H1 (cell line): Measurements from ENCODE around the gene SARNP. TPM values are rescaled to one million over a fixed set of nuclear protein-coding genes. Genes with fewer than 3 reads are reported as not detected.

ENCODE experiments used
- CTCF ChIA-PET: fragments of 300-600 bp; sonication (Branson Sonifier 250); formaldehyde crosslinking; loops from one replicate; lab custom pipeline; 2021; ENCODE audit not compliant: partially characterized antibody; lab: Charles Lee
- POLR2A ChIA-PET: fragments of 300-600 bp; sonication (Branson Sonifier 250); formaldehyde crosslinking; loops from one replicate; lab custom pipeline; 2021; ENCODE audit warnings: inconsistent platforms; ENCODE audit not compliant: partially characterized antibody; lab: Charles Lee
- DNase-seq, 2 experiments: peaks; one replicate each; pipeline versions ENCODE4 v3.0.0 to v3.0.0-alpha.2; 2010 to 2022; ENCODE audit warnings: low spot score in 2 of 2, low read depth in 1 of 2, mixed read lengths in 1 of 2
- FAIRE-seq: peaks from 2 replicates; lab custom pipeline; 2011; peaks lifted over from hg19 to GRCh38; lab: Jason Lieb, UNC
- H2AFZ ChIP-seq: 2 replicates; pipeline ENCODE4 v1.8.1; 2012; ENCODE audit warnings: low read length, inconsistent platforms
- H2AK5ac ChIP-seq: 2 replicates; pipeline ENCODE4 v1.6.1; 2013; ENCODE audit warnings: low read depth, low read length
- H2BK120ac ChIP-seq: replicated peaks from 2 replicates; pipeline ENCODE3; 2013; ENCODE audit warnings: low read depth, low read length, inconsistent platforms
- H2BK12ac ChIP-seq: 2 replicates; pipeline ENCODE4 v1.6.1; 2013; ENCODE audit warnings: low read depth, low read length
- H2BK15ac ChIP-seq: 2 replicates; pipeline ENCODE4 v1.6.1; 2013; ENCODE audit warnings: low read length
- H2BK20ac ChIP-seq: 2 replicates; pipeline ENCODE4 v1.6.1; 2013; ENCODE audit warnings: low read length
- H2BK5ac ChIP-seq: 2 replicates; pipeline ENCODE4 v1.6.1; 2013; ENCODE audit warnings: low read depth, low read length
- H3K14ac ChIP-seq: 2 replicates; pipeline ENCODE4 v1.6.1; 2013; ENCODE audit warnings: inconsistent platforms; ENCODE audit not compliant: insufficient read length
- H3K18ac ChIP-seq: 2 replicates; pipeline ENCODE4 v1.6.1; 2013; ENCODE audit warnings: low read length; ENCODE audit errors: extremely low read depth
- H3K23ac ChIP-seq: 2 replicates; pipeline ENCODE4 v1.6.1; 2013; ENCODE audit warnings: inconsistent platforms; ENCODE audit not compliant: insufficient read length
- H3K23me2 ChIP-seq: 2 replicates; pipeline ENCODE4 v1.6.1; 2013; ENCODE audit warnings: low read depth, low read length
- H3K27ac ChIP-seq: 2 replicates; pipeline ENCODE4 v1.6.1; 2011; ENCODE audit warnings: low read depth, low read length, inconsistent platforms
- H3K27me3 ChIP-seq, 4 experiments: replicated peaks in 1 of 4; 1 replicate in 1 of 4; 2 replicates in 3 of 4; pipeline versions ENCODE4 v1.6.1 to v1.8.1; 2011 to 2013; ENCODE audit warnings: low read length in 3 of 4, mild to moderate bottlenecking in 3 of 4, inconsistent platforms in 2 of 4, mixed read lengths in 2 of 4, moderate library complexity in 1 of 4; ENCODE audit not compliant: control insufficient read depth in 3 of 4, insufficient read depth in 3 of 4; ENCODE audit errors: extremely low read depth in 1 of 4
- H3K36me3 ChIP-seq, 4 experiments: 2 replicates each; pipeline versions ENCODE4 v1.6.1 to v1.8.1; 2011 to 2013; ENCODE audit warnings: mild to moderate bottlenecking in 4 of 4, low read length in 3 of 4, moderate library complexity in 2 of 4, control low read depth in 1 of 4, inconsistent platforms in 1 of 4; ENCODE audit not compliant: insufficient read depth in 4 of 4, control insufficient read depth in 2 of 4
- H3K4ac ChIP-seq: replicated peaks from 2 replicates; pipeline ENCODE3; 2013; ENCODE audit warnings: low read length, low read depth, mixed read lengths, inconsistent platforms; ENCODE audit not compliant: insufficient read length
- H3K4me1 ChIP-seq, 4 experiments: replicated peaks in 1 of 4; 1 replicate in 1 of 4; 2 replicates in 3 of 4; pipeline versions ENCODE4 v1.6.1 to v1.8.1; 2011 to 2013; ENCODE audit warnings: low read length in 3 of 4, inconsistent platforms in 2 of 4, mixed read lengths in 1 of 4; ENCODE audit not compliant: insufficient read depth in 4 of 4, control insufficient read depth in 3 of 4
- H3K4me2 ChIP-seq, 2 experiments: 2 replicates each; pipeline versions ENCODE4 v1.6.1 to v1.8.1; 2011 to 2013; ENCODE audit warnings: low read depth in 2 of 2, low read length in 2 of 2, control low read depth in 1 of 2, inconsistent platforms in 1 of 2, mild to moderate bottlenecking in 1 of 2; ENCODE audit not compliant: insufficient read depth in 1 of 2
- H3K4me3 ChIP-seq, 4 experiments: fragments of 200-600, 300-600 bp in 1 of 4; sonication (generic), shearing (Covaris generic), sonication (Bioruptor Twin) in 1 of 4; 2 replicates each; pipeline versions ENCODE4 v1.5.1 to v1.8.1; 2011 to 2016; ENCODE audit warnings: low read length in 4 of 4, low read depth in 3 of 4, control low read depth in 2 of 4, inconsistent platforms in 2 of 4, mild to moderate bottlenecking in 2 of 4, mixed read lengths in 1 of 4, moderate library complexity in 1 of 4; ENCODE audit not compliant: insufficient read depth in 2 of 4; ENCODE audit errors: extremely low read depth in 1 of 4
- H3K56ac ChIP-seq: replicated peaks from 2 replicates; pipeline ENCODE3; 2013; ENCODE audit warnings: low read depth, mild to moderate bottlenecking, mixed read lengths, low read length, inconsistent platforms; ENCODE audit not compliant: insufficient read length
- H3K79me1 ChIP-seq: 2 replicates; pipeline ENCODE4 v1.6.1; 2013; ENCODE audit warnings: low read depth, low read length, control low read depth
- H3K79me2 ChIP-seq, 2 experiments: 2 replicates each; pipeline versions ENCODE4 v1.6.1 to v1.8.1; 2012 to 2013; ENCODE audit warnings: low read length in 2 of 2, mild to moderate bottlenecking in 2 of 2, inconsistent platforms in 1 of 2; ENCODE audit not compliant: insufficient read depth in 2 of 2, control insufficient read depth in 1 of 2
- H3K9ac ChIP-seq, 4 experiments: replicated peaks in 1 of 4; 1 replicate in 1 of 4; 2 replicates in 3 of 4; pipeline versions ENCODE4 v1.6.1 to v1.8.1; 2011 to 2013; ENCODE audit warnings: low read depth in 3 of 4, low read length in 3 of 4, control low read depth in 2 of 4, mild to moderate bottlenecking in 2 of 4, moderate library complexity in 2 of 4, inconsistent platforms in 1 of 4; ENCODE audit errors: extremely low read depth in 1 of 4
- H3K9me3 ChIP-seq, 2 experiments: 2 replicates each; pipeline versions ENCODE4 v1.6.1 to v1.8.1; 2012 to 2013; ENCODE audit warnings: mild to moderate bottlenecking in 2 of 2, moderate library complexity in 2 of 2, control low read depth in 1 of 2, inconsistent platforms in 1 of 2, low read depth in 1 of 2, low read length in 1 of 2, mixed read lengths in 1 of 2; ENCODE audit not compliant: insufficient read depth in 2 of 2
- H4K20me1 ChIP-seq, 2 experiments: replicated peaks in 1 of 2; 2 replicates each; pipeline versions ENCODE3 to v1.8.1; 2011 to 2013; ENCODE audit warnings: inconsistent platforms in 2 of 2, low read length in 2 of 2, mild to moderate bottlenecking in 1 of 2; ENCODE audit not compliant: insufficient read depth in 2 of 2, control insufficient read depth in 1 of 2
- H4K5ac ChIP-seq: 2 replicates; pipeline ENCODE4 v1.6.1; 2013; ENCODE audit warnings: low read length, low read depth, mixed read lengths, inconsistent platforms; ENCODE audit not compliant: insufficient read length
- H4K8ac ChIP-seq: 2 replicates; pipeline ENCODE4 v1.8.0; 2013; ENCODE audit warnings: mild to moderate bottlenecking, moderate library complexity, low read length, inconsistent platforms; ENCODE audit not compliant: insufficient read depth; ENCODE audit errors: extremely low read depth
- H4K91ac ChIP-seq: replicated peaks from 2 replicates; pipeline ENCODE3; 2013; ENCODE audit warnings: low read length, mixed read lengths, inconsistent platforms; ENCODE audit not compliant: insufficient read length
- CTCF ChIP-seq, 3 experiments: IDR thresholded peaks; 1 replicate in 2 of 3; 2 replicates in 1 of 3; pipeline versions ENCODE4 v1.5.1 to v1.6.1; 2011; ENCODE audit warnings: low read length in 3 of 3, mild to moderate bottlenecking in 3 of 3, inconsistent platforms in 2 of 3, low read depth in 1 of 3, moderate library complexity in 1 of 3; ENCODE audit not compliant: insufficient read depth in 1 of 3; ENCODE audit errors: control extremely low read depth in 1 of 3
- GTF2F1 ChIP-seq: IDR thresholded peaks from 2 replicates; pipeline ENCODE4 v1.6.1; 2012; ENCODE audit warnings: low read depth, low read length, improper control_type of control experiment, borderline replicate concordance
- HDAC2 ChIP-seq, 2 experiments: fragments of 300-600 bp in 1 of 2; sonication (generic) in 1 of 2; IDR thresholded peaks; 2 replicates each; pipeline ENCODE4 v1.6.1; 2011 to 2012; ENCODE audit warnings: low read depth in 2 of 2, low read length in 2 of 2, mild to moderate bottlenecking in 2 of 2, moderate library complexity in 2 of 2, borderline replicate concordance in 1 of 2, inconsistent platforms in 1 of 2
- NANOG ChIP-seq: IDR thresholded peaks from 2 replicates; pipeline ENCODE4 v1.6.1; 2011; ENCODE audit warnings: low read length, low read depth, mild to moderate bottlenecking, inconsistent platforms; ENCODE audit not compliant: insufficient read depth, poor library complexity, severe bottlenecking
- POU5F1 ChIP-seq: IDR thresholded peaks from 2 replicates; pipeline ENCODE4 v1.6.1; 2011; ENCODE audit warnings: low read depth, mild to moderate bottlenecking, low read length, moderate library complexity
- RAD21 ChIP-seq, 2 experiments: IDR thresholded peaks in 1 of 2; conservative IDR thresholded peaks in 1 of 2; 2 replicates each; pipeline ENCODE4 v1.6.1; 2011; ENCODE audit warnings: low read depth in 2 of 2, low read length in 2 of 2, improper control_type of control experiment in 1 of 2, inconsistent platforms in 1 of 2, mild to moderate bottlenecking in 1 of 2, moderate library complexity in 1 of 2
- USF2 ChIP-seq: IDR thresholded peaks from 2 replicates; pipeline ENCODE4 v1.6.1; 2011; ENCODE audit warnings: low read length, improper control_type of control experiment
- WGBS, 2 experiments: shearing (Covaris generic) in 1 of 2; methylation state at CpG; one replicate each; pipeline versions ENCODE4 v1.1.6 to v1.1.7; 2013 to 2015; ENCODE audit warnings: low lambda C conversion rate in 2 of 2, mixed read lengths in 2 of 2, inconsistent platforms in 1 of 2, low coverage in 1 of 2, missing lambda C conversion rate in 1 of 2; ENCODE audit not compliant: insufficient replicate concordance in 2 of 2, insufficient coverage in 1 of 2, insufficient read length in 1 of 2; ENCODE audit errors: extremely low coverage in 1 of 2, missing lambda C conversion rate in 1 of 2; 5-methylcytosine and 5-hydroxymethylcytosine counted together
- polyA plus RNA-seq, 7 experiments: library from polyadenylated mRNA; depleted of rRNA in 3 of 7; stranded (reverse) in 5 of 7; unstranded in 2 of 7; fragments of >200 nt in 5 of 7; fragments of 200-250 nt in 2 of 7; gene quantifications; 1 replicate in 5 of 7; 2 replicates in 1 of 7; 4 replicates in 1 of 7; pipeline versions ENCODE4 v1.2.1 to v1.2.3, GENCODE V29; 2011 to 2013; ENCODE audit warnings: missing spikeins in 2 of 7, mixed read lengths in 2 of 7
- total RNA-seq: library from RNA; stranded (reverse); fragmentation: NEBNext Ultra II Directional; extraction: Animal tissue kit (Norgen Biotek cat#: 25700); gene quantifications from 2 replicates; pipeline ENCODE4 v1.2.1, GENCODE V29; 2021

SARNP gene
- total and polyA plus RNA-seq, 2 of the 8 experiments (the other 6 are each of a cell fraction or from before 2014, with no cell fraction given), result 114 to 226 TPM

- no peak overlapping the region for H2BK20ac ChIP-seq
- no peak overlapping the region for H2BK5ac ChIP-seq
- no peak overlapping the region for H4K91ac ChIP-seq
- H3K4me3 ChIP-seq, result no peak overlapping the region
- H2AK5ac ChIP-seq, result no peak overlapping the region
- no peak overlapping the region for H2BK15ac ChIP-seq
- no peak overlapping the region for H3K23ac ChIP-seq
- no peaks in the 10 kb centered on the region for H3K27me3 ChIP-seq
- no peak overlapping the region for H3K27ac ChIP-seq
- H3K79me1 ChIP-seq, result no peaks in the 10 kb centered on the region
- FAIRE-seq (no peak), DNase-seq (no peak)
- H4K5ac ChIP-seq, result no peak overlapping the region
- peak overlapping the region; percentile 57 for H2AFZ ChIP-seq
- H3K4ac ChIP-seq, result no peak overlapping the region
- H3K4me2 ChIP-seq, result no peak overlapping the region
- no peaks in the 10 kb centered on the region for H4K20me1 ChIP-seq
- no peak overlapping the region for H2BK120ac ChIP-seq
- no peak overlapping the region for H3K14ac ChIP-seq
- WGBS, 2 experiments, result 87% methylated on average over 5 of the region's 6 CpGs; no CpG with 5 or more reads in 1 of the 2 experiments
- no peaks in the 10 kb centered on the region for H3K23me2 ChIP-seq
- no peak overlapping the region for H3K18ac ChIP-seq
- H3K4me1 ChIP-seq, result peaks cover 0 to 3% (median 0%) of the 10 kb centered on the region in 4 experiments; a peak in 1 of 7 replicates
- H3K9me3 ChIP-seq, result no peaks in the 10 kb centered on the region
- no peak overlapping the region; the same call in 1 of the 2 replicates for H2BK12ac ChIP-seq
- no peaks in the 10 kb centered on the region for H3K36me3 ChIP-seq
- H3K79me2 ChIP-seq, result no peaks in the 10 kb centered on the region
- H4K8ac ChIP-seq, result no peak overlapping the region
- ChIA-PET CTCF (interaction anchor here (0.8 to 1.8 kb wide), 11 partner anchors 11 to 118 kb away, joined by 3 to 7 read pairs (median 4); partner anchors contain the start of genes DGKA and DNAJC14), POLR2A (interaction anchor here (0.6 to 3.3 kb wide), 10 partner anchors 9 to 80 kb away, joined by 3 to 21 read pairs (median 4); partner anchors contain the start of genes DNAJC14 and PYM1)
- H3K9ac ChIP-seq, result no peak overlapping the region
- H3K56ac ChIP-seq, result no peak overlapping the region
- no peak for TF ChIP-seq NANOG
- TF ChIP-seq POU5F1, result no peak
- no peak for TF ChIP-seq CTCF (IDR thresholded peaks at IDR 0.05; ENCODE audit: control extremely low read depth in 1 of 3, insufficient read depth in 1 of 3, low read depth in 1 of 3, low read length in 3 of 3)
- TF ChIP-seq GTF2F1, result no peak
- TF ChIP-seq RAD21 (IDR thresholded peaks at IDR 0.05 in 1 of 2, conservative IDR thresholded peaks at IDR 0.05 in 1 of 2; ENCODE audit: low read depth in 2 of 2, low read length in 2 of 2), result no peak
- TF ChIP-seq HDAC2 (IDR thresholded peaks at IDR 0.05; ENCODE audit: borderline replicate concordance in 1 of 2, low read depth in 2 of 2, low read length in 2 of 2), result no peak
- TF ChIP-seq USF2, result no peak
These were observed 30.2 kb upstream of the SARNP start for GRCh38 chr12:55847603-55848291.
